Neural progenitor cell (in vitro differentiated cells): ENCODE measurements around the gene U2AF2. TPM values are rescaled to one million over a fixed set of nuclear protein-coding genes. Genes with fewer than 3 reads are reported as not detected.

Experiments
- DNase-seq: peaks from one replicate; pipeline ENCODE4 v3.0.0-alpha.2; 2016; ENCODE audit warnings: low spot score
- H2AFZ ChIP-seq: fragments of 200-600 bp; sonication (generic); replicated peaks from 2 replicates; pipeline ENCODE4 v1.6.1; 2016; ENCODE audit warnings: antibody characterized with exemption
- H3F3A ChIP-seq: fragments of 200-600 bp; sonication (generic); 2 replicates; pipeline ENCODE4 v1.6.1; 2016; ENCODE audit warnings: antibody characterized with exemption, low read depth
- H3K27ac ChIP-seq: fragments of 200-600 bp; sonication (generic); 2 replicates; pipeline ENCODE4 v1.5.1; 2016; ENCODE audit warnings: mild to moderate bottlenecking
- H3K27me3 ChIP-seq: fragments of 200-600 bp; sonication (generic); 2 replicates; pipeline ENCODE4 v1.6.1; 2016; ENCODE audit warnings: mild to moderate bottlenecking, moderate library complexity
- H3K36me3 ChIP-seq: fragments of 200-600 bp; sonication (generic); 2 replicates; pipeline ENCODE4 v1.5.1; 2016
- H3K4me1 ChIP-seq: fragments of 200-600 bp; sonication (generic); 2 replicates; pipeline ENCODE4 v1.6.1; 2016; ENCODE audit warnings: mixed run types
- H3K4me2 ChIP-seq: fragments of 200-600 bp; sonication (generic); 2 replicates; pipeline ENCODE4 v1.6.1; 2016
- H3K4me3 ChIP-seq: fragments of 200-600 bp; sonication (generic); 2 replicates; pipeline ENCODE4 v1.5.1; 2016
- H3K79me2 ChIP-seq: fragments of 200-600 bp; sonication (generic); 2 replicates; pipeline ENCODE4 v1.6.1; 2016; ENCODE audit warnings: low read depth
- H3K9ac ChIP-seq: fragments of 200-600 bp; sonication (generic); 2 replicates; pipeline ENCODE4 v1.6.1; 2016
- H3K9me3 ChIP-seq: fragments of 200-600 bp; sonication (generic); 2 replicates; pipeline ENCODE4 v1.5.1; 2016; ENCODE audit warnings: low read depth
- H4K20me1 ChIP-seq: fragments of 200-600 bp; sonication (generic); 2 replicates; pipeline ENCODE4 v1.6.1; 2016; ENCODE audit warnings: low read depth
- H3K27ac Mint-ChIP-seq: 3 replicates; pipeline ENCODE4 v1.8.0; 2021; ENCODE audit warnings: mixed read lengths
- H3K27me3 Mint-ChIP-seq: 2 replicates; pipeline ENCODE4 v1.8.0; 2022; ENCODE audit warnings: low read depth, mild to moderate bottlenecking, inconsistent platforms, moderate library complexity, mixed read lengths; ENCODE audit not compliant: insufficient read depth
- H3K36me3 Mint-ChIP-seq: 3 replicates; pipeline ENCODE4 v1.8.0; 2021; ENCODE audit warnings: mixed read lengths
- H3K4me1 Mint-ChIP-seq: 3 replicates; pipeline ENCODE4 v1.8.0; 2021; ENCODE audit warnings: mixed read lengths
- H3K4me3 Mint-ChIP-seq: 3 replicates; pipeline ENCODE4 v1.8.0; 2021; ENCODE audit warnings: mild to moderate bottlenecking, moderate library complexity, mixed read lengths
- H3K9me3 Mint-ChIP-seq: 3 replicates; pipeline ENCODE4 v1.8.0; 2020; ENCODE audit warnings: mixed read lengths
- EZH2 ChIP-seq: fragments of 200-600 bp; sonication (generic); IDR thresholded peaks from 2 replicates; pipeline ENCODE4 v1.6.1; 2017; ENCODE audit warnings: antibody characterized with exemption, mild to moderate bottlenecking, moderate library complexity
- EZH2phosphoT487 ChIP-seq: fragments of 200-600 bp; sonication (generic); IDR thresholded peaks from 2 replicates; pipeline ENCODE4 v1.6.1; 2017; ENCODE audit warnings: antibody characterized with exemption
- total RNA-seq: library from RNA; depleted of rRNA; stranded (reverse); fragments of >200 nt; gene quantifications from 2 replicates; pipeline ENCODE4 v1.2.3, GENCODE V29; 2015; ENCODE audit warnings: low replicate concordance
- TF ChIP-seq, protein P1 (sequence below): fragments of 200-600 bp; sonication (generic); IDR thresholded peaks from 2 replicates; pipeline ENCODE4 v1.5.1; 2017; ENCODE audit warnings: antibody characterized with exemption, mild to moderate bottlenecking

The U2AF2 gene
- total RNA-seq, 1 donor from 2014 or later = 124 TPM

DNA sequence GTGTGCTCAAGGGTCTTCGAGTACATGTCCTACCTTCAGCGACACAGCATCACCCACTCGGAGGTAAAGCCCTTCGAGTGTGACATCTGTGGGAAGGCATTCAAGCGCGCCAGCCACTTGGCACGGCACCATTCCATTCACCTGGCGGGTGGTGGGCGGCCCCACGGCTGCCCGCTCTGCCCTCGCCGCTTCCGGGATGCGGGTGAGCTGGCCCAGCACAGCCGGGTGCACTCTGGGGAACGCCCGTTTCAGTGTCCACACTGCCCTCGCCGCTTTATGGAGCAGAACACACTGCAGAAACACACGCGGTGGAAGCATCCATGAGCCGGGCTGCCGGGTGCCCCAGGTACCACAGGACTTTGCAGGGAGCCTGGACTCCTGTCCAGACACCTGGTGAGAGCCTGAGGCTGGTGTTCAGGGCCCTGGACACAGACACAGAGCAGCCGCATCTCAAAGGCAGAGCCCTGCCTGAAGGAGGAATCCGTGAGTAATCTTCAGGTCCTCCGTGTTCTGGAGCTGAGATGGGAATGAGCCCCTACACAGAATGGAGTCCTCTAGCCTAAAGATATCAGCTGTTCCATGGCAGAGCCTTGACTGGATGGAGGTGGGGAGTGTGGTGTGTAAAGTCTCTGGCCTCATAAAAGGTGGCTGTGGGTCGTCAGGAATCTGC is 9.9 kb upstream of the U2AF2 start:
- Histone ChIP-seq H3K4me1 (peaks cover 32% of the 10 kb centered on the region), H2AFZ (no peak overlapping the region), H3K27ac (no peak overlapping the region), H3K79me2 (peaks cover 77% of the 10 kb centered on the region), H3K4me3 (peak overlapping the region; percentile 80), H3K9ac (no peak overlapping the region), H3K27me3 (no peaks in the 10 kb centered on the region), H3F3A (peaks cover 46% of the 10 kb centered on the region), H3K36me3 (no peaks in the 10 kb centered on the region), H3K9me3 (no peaks in the 10 kb centered on the region), H3K4me2 (peak overlapping the region; percentile 99), H4K20me1 (no peaks in the 10 kb centered on the region)
- peak overlapping the region; percentile 96 for H3K4me3 Mint-ChIP-seq
- no peak overlapping the region for H3K27ac Mint-ChIP-seq
- no peaks in the 10 kb centered on the region for H3K9me3 Mint-ChIP-seq
- H3K27me3 Mint-ChIP-seq = peaks cover 20% of the 10 kb centered on the region
- H3K36me3 Mint-ChIP-seq = peaks cover 11% of the 10 kb centered on the region
- no peak for TF ChIP-seq EZH2
- TF ChIP-seq, protein P1, sequence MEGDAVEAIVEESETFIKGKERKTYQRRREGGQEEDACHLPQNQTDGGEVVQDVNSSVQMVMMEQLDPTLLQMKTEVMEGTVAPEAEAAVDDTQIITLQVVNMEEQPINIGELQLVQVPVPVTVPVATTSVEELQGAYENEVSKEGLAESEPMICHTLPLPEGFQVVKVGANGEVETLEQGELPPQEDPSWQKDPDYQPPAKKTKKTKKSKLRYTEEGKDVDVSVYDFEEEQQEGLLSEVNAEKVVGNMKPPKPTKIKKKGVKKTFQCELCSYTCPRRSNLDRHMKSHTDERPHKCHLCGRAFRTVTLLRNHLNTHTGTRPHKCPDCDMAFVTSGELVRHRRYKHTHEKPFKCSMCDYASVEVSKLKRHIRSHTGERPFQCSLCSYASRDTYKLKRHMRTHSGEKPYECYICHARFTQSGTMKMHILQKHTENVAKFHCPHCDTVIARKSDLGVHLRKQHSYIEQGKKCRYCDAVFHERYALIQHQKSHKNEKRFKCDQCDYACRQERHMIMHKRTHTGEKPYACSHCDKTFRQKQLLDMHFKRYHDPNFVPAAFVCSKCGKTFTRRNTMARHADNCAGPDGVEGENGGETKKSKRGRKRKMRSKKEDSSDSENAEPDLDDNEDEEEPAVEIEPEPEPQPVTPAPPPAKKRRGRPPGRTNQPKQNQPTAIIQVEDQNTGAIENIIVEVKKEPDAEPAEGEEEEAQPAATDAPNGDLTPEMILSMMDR = no peak
- no peak for TF ChIP-seq EZH2phosphoT487
- H3K4me1 Mint-ChIP-seq = peaks cover 45% of the 10 kb centered on the region
- no peak for DNase-seq

DNA sequence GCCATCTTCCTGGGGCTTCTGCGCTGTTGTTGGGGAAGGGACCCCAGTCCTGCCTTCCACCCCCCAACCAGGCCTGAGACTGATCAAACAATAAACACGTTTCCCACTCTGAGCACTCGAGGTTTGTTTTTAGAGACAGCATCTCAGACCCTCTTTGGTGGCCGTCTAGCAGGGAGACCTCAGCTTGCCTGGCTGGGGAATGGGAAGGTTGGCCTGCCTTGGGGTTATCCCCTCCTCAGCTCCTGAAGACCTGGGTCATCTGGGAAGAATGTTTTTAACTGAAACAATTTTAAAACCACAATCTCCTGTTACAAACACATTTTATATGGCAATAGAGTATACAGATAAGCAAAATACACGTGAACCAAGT is 9.3 kb upstream of the U2AF2 start:
- H3K27me3 ChIP-seq = no peaks in the 10 kb centered on the region
- no peaks in the 10 kb centered on the region for H4K20me1 ChIP-seq
- peaks cover 21% of the 10 kb centered on the region for H3K27me3 Mint-ChIP-seq
- H3F3A ChIP-seq = peaks cover 41% of the 10 kb centered on the region
- DNase-seq = no peak
- no peak overlapping the region for H3K9ac ChIP-seq
- H3K4me1 ChIP-seq = peaks cover 32% of the 10 kb centered on the region
- no peak overlapping the region for H3K27ac ChIP-seq
- H3K4me3 ChIP-seq = no peak overlapping the region
- H3K4me2 ChIP-seq = no peak overlapping the region
- no peak for TF ChIP-seq EZH2
- TF ChIP-seq EZH2phosphoT487 = no peak
- TF ChIP-seq, protein P1 = no peak
- H3K36me3 ChIP-seq = no peaks in the 10 kb centered on the region
- H2AFZ ChIP-seq = no peak overlapping the region
- peaks cover 44% of the 10 kb centered on the region for H3K4me1 Mint-ChIP-seq
- H3K27ac Mint-ChIP-seq = no peak overlapping the region
- peak overlapping the region; percentile 73 for H3K4me3 Mint-ChIP-seq
- H3K9me3 Mint-ChIP-seq = no peaks in the 10 kb centered on the region
- H3K79me2 ChIP-seq = peaks cover 73% of the 10 kb centered on the region
- peaks cover 14% of the 10 kb centered on the region for H3K36me3 Mint-ChIP-seq
- H3K9me3 ChIP-seq = no peaks in the 10 kb centered on the region

- H3K4me1 ChIP-seq = peaks cover 26% of the 10 kb centered on the region
- no peaks in the 10 kb centered on the region for H3K9me3 Mint-ChIP-seq
- H3K79me2 ChIP-seq = peaks cover 61% of the 10 kb centered on the region
- H3F3A ChIP-seq = peaks cover 25% of the 10 kb centered on the region
- DNase-seq = peak; percentile 50
- H3K4me1 Mint-ChIP-seq = peaks cover 35% of the 10 kb centered on the region
- H3K9ac ChIP-seq = peak overlapping the region; percentile 72
- H3K4me3 ChIP-seq = peak overlapping the region; percentile 98
- no peak overlapping the region for H3K27ac ChIP-seq
- peak overlapping the region; percentile 86 for H3K4me2 ChIP-seq
- H3K4me3 Mint-ChIP-seq = peak overlapping the region; percentile 89
- peaks cover 15% of the 10 kb centered on the region for H3K36me3 Mint-ChIP-seq
- no peaks in the 10 kb centered on the region for H4K20me1 ChIP-seq
- H3K36me3 ChIP-seq = no peaks in the 10 kb centered on the region
- TF ChIP-seq, protein P1 = no peak
- no peak for TF ChIP-seq EZH2
- TF ChIP-seq EZH2phosphoT487 = no peak
- H3K9me3 ChIP-seq = no peaks in the 10 kb centered on the region
- peak overlapping the region; percentile 54 for H3K27ac Mint-ChIP-seq
- H3K27me3 ChIP-seq = no peaks in the 10 kb centered on the region
- peaks cover 23% of the 10 kb centered on the region for H3K27me3 Mint-ChIP-seq
- H2AFZ ChIP-seq = no peak overlapping the region
Measured at GRCh38 chr19:55646889-55647731, 7.7 kb upstream of the U2AF2 start.
